PC-3 (cell line): ENCODE results near the gene EXOC6B. TPM values are rescaled to one million over a fixed set of nuclear protein-coding genes. Genes with fewer than 3 reads are reported as not detected.

Source experiments
- ATAC-seq: fragments of 200-7000 bp; cut with Tn5 transposase; 2 replicates; pipeline ENCODE4 v1.9.1; 2020; ENCODE audit warnings: mild to moderate bottlenecking, moderate library complexity
- BruUV-seq: library from RNA; stranded (reverse); fragments of 400-500 nt; replicated peaks from 2 replicates; lab custom pipeline; 2021; lab: Mats Ljungman, UMichigan
- CTCF ChIA-PET: fragments of 300-600 bp; sonication (Branson Sonifier 250); formaldehyde crosslinking; loops from one replicate; lab custom pipeline; 2022; ENCODE audit warnings: antibody characterized with exemption; lab: Charles Lee
- POLR2A ChIA-PET: fragments of 300-600 bp; sonication (Branson Sonifier 250); formaldehyde crosslinking; loops from one replicate; lab custom pipeline; 2022; ENCODE audit warnings: antibody characterized with exemption; ENCODE audit not compliant: unreplicated experiment; lab: Charles Lee
- DNase-seq: peaks from one replicate; pipeline ENCODE4 v3.0.0-alpha.2; 2015
- H2AFZ ChIP-seq: fragments of 300-600 bp; sonication (generic); 2 replicates; pipeline ENCODE4 v1.6.0; 2016; ENCODE audit warnings: antibody characterized with exemption, low read length
- H3F3A ChIP-seq: fragments of 300-600 bp; sonication (generic); one replicate; pipeline ENCODE4 v1.6.0; 2017; ENCODE audit warnings: antibody characterized with exemption, low read length, control low read depth, mild to moderate bottlenecking; ENCODE audit not compliant: unreplicated experiment
- H3K27ac ChIP-seq: fragments of 300-600 bp; sonication (generic); 2 replicates; pipeline ENCODE4 v1.5.1; 2016; ENCODE audit warnings: mild to moderate bottlenecking, low read length
- H3K27me3 ChIP-seq: fragments of 300-600 bp; sonication (generic); 2 replicates; pipeline ENCODE4 v1.6.1; 2016; ENCODE audit warnings: low read length, mixed read lengths
- H3K36me3 ChIP-seq: fragments of 300-600 bp; sonication (generic); 2 replicates; pipeline ENCODE4 v1.6.1; 2016; ENCODE audit warnings: low read depth, mixed run types, low read length, mixed read lengths
- H3K4me1 ChIP-seq: fragments of 300-600 bp; sonication (generic); 2 replicates; pipeline ENCODE4 v1.5.1; 2016; ENCODE audit warnings: low read length; ENCODE audit not compliant: insufficient read depth
- H3K4me2 ChIP-seq: fragments of 300-600 bp; sonication (generic); 2 replicates; pipeline ENCODE4 v1.6.0; 2016; ENCODE audit warnings: low read length
- H3K4me3 ChIP-seq: fragments of 300-600 bp; sonication (generic); 2 replicates; pipeline ENCODE4 v1.5.1; 2016; ENCODE audit warnings: mild to moderate bottlenecking, low read length, mixed read lengths
- H3K79me2 ChIP-seq: fragments of 300-600 bp; sonication (generic); 2 replicates; pipeline ENCODE4 v1.6.1; 2017; ENCODE audit warnings: low read length, mixed read lengths
- H3K9ac ChIP-seq: fragments of 300-600 bp; sonication (generic); 2 replicates; pipeline ENCODE4 v1.6.0; 2016; ENCODE audit warnings: mild to moderate bottlenecking, low read length
- H3K9me2 ChIP-seq: fragments of 300-600 bp; sonication (generic); replicated peaks from 2 replicates; pipeline ENCODE4 v1.6.1; 2016; ENCODE audit warnings: mixed run types, low read length, mixed read lengths
- H3K9me3 ChIP-seq: fragments of 300-600 bp; sonication (generic); 2 replicates; pipeline ENCODE4 v1.6.1; 2016; ENCODE audit warnings: low read length, mixed read lengths
- H4K20me1 ChIP-seq: fragments of 300-600 bp; sonication (generic); 2 replicates; pipeline ENCODE4 v1.6.1; 2016; ENCODE audit warnings: low read length, mixed read lengths
- CTCF ChIP-seq: fragments of 300-600 bp; sonication (generic); conservative IDR thresholded peaks from 2 replicates; pipeline ENCODE4 v1.5.1; 2017; ENCODE audit warnings: antibody characterized with exemption, low read depth, mild to moderate bottlenecking, low read length
- EZH2 ChIP-seq: fragments of 300-600 bp; sonication (generic); IDR thresholded peaks from one replicate; pipeline ENCODE4 v1.6.1; 2017; ENCODE audit warnings: antibody characterized with exemption, mild to moderate bottlenecking, low read length; ENCODE audit not compliant: unreplicated experiment
- EZH2phosphoT487 ChIP-seq: fragments of 300-600 bp; sonication (generic); IDR thresholded peaks from 2 replicates; pipeline ENCODE4 v1.6.1; 2018; ENCODE audit warnings: mild to moderate bottlenecking, antibody characterized with exemption, low read length, borderline replicate concordance
- intact Hi-C: fragments of 100-400 bp; cut with micrococcal nuclease; formaldehyde crosslinking; loops from 2 replicates; pipeline ENCODE4 v1.9.0; 2023
- total RNA-seq: library from RNA; depleted of rRNA; stranded (reverse); fragments of >200 nt; gene quantifications from 2 replicates; pipeline ENCODE4 v1.2.3, GENCODE V29; 2014

EXOC6B gene
- total RNA-seq, 1 experiment from 2014 or later: 13.9 TPM

GRCh38 chr2:72191441-72191840, 634.4 kb downstream of the EXOC6B start:
- POLR2A ChIA-PET: no interaction called here
- intact Hi-C loops: no loop called here
- Histone ChIP-seq H3K9ac (no peak overlapping the region), H3K4me2 (no peak overlapping the region), H2AFZ (no peak overlapping the region), H3K9me3 (no peaks in the 10 kb centered on the region), H4K20me1 (no peaks in the 10 kb centered on the region), H3F3A (no peaks in the 10 kb centered on the region), H3K27me3 (no peaks in the 10 kb centered on the region), H3K4me3 (no peak overlapping the region), H3K4me1 (no peaks in the 10 kb centered on the region), H3K27ac (no peak overlapping the region), H3K36me3 (no peaks in the 10 kb centered on the region), H3K9me2 (no peaks in the 10 kb centered on the region), H3K79me2 (no peaks in the 10 kb centered on the region)
- ATAC-seq (no peak), DNase-seq (no peak)
- TF ChIP-seq CTCF (no peak), EZH2phosphoT487 (no peak), EZH2 (no peak)
- CTCF ChIA-PET: no interaction called here
- BruUV-seq: no TSS peak

GRCh38 chr2:72185206-72185605, 640.6 kb downstream of the EXOC6B start:
- intact Hi-C loops: no loop called here
- H3K4me2 ChIP-seq: no peak overlapping the region
- H2AFZ ChIP-seq: no peak overlapping the region
- TF ChIP-seq CTCF: no peak
- no peak for TF ChIP-seq EZH2phosphoT487
- no peak for TF ChIP-seq EZH2
- no TSS peak for BruUV-seq
- no peak for DNase-seq
- no peaks in the 10 kb centered on the region for H3K9me3 ChIP-seq
- no peak overlapping the region for H3K4me3 ChIP-seq
- no peaks in the 10 kb centered on the region for H3K36me3 ChIP-seq
- POLR2A ChIA-PET: no interaction called here
- no peak overlapping the region for H3K9ac ChIP-seq
- H3K27me3 ChIP-seq: no peaks in the 10 kb centered on the region
- CTCF ChIA-PET: no interaction called here
- no peak for ATAC-seq
- H3K79me2 ChIP-seq: no peaks in the 10 kb centered on the region
- H3K4me1 ChIP-seq: no peaks in the 10 kb centered on the region
- H4K20me1 ChIP-seq: no peaks in the 10 kb centered on the region
- no peak overlapping the region for H3K27ac ChIP-seq
- H3K9me2 ChIP-seq: no peaks in the 10 kb centered on the region
- H3F3A ChIP-seq: no peaks in the 10 kb centered on the region

GRCh38 chr2:72183466-72183865, 642.4 kb downstream of the EXOC6B start:
- Histone ChIP-seq H3K27ac (no peak overlapping the region), H3K27me3 (no peaks in the 10 kb centered on the region), H3K4me3 (no peak overlapping the region), H3K9ac (no peak overlapping the region), H2AFZ (no peak overlapping the region), H3K4me1 (no peaks in the 10 kb centered on the region), H3K36me3 (no peaks in the 10 kb centered on the region), H4K20me1 (no peaks in the 10 kb centered on the region), H3K4me2 (no peak overlapping the region), H3F3A (no peaks in the 10 kb centered on the region), H3K9me3 (no peaks in the 10 kb centered on the region), H3K79me2 (no peaks in the 10 kb centered on the region), H3K9me2 (no peaks in the 10 kb centered on the region)
- no peak for ATAC-seq
- intact Hi-C loops: no loop called here
- TF ChIP-seq EZH2phosphoT487 (no peak), EZH2 (no peak), CTCF (no peak)
- CTCF ChIA-PET: no interaction called here
- no peak for DNase-seq
- POLR2A ChIA-PET: no interaction called here
- no TSS peak for BruUV-seq
